Lower leg skin (tissue), 3 donors: ENCODE measurements around the gene PELI3.
"Not testable (repeated sequence)": the region's sequence is repeated elsewhere in the genome, so short reads cannot be mapped to it uniquely, and the experiment has no call there.

ENCODE experiments used
- POLR2A ChIP-seq, 2 donors: fragments of 450-650 bp; IDR thresholded peaks; one replicate each; pipeline ENCODE4 v1.6.1; 2016 to 2017; ENCODE audit warnings: antibody characterized with exemption in 2 of 2, mild to moderate bottlenecking in 1 of 2, moderate library complexity in 1 of 2
- TF ChIP-seq, protein P1 (sequence below), 3 donors: fragments of 450-650 bp; IDR thresholded peaks; one replicate each; pipeline ENCODE4 v1.5.1; 2016; ENCODE audit warnings: antibody characterized with exemption in 3 of 3, mild to moderate bottlenecking in 3 of 3, moderate library complexity in 2 of 3

DNA sequence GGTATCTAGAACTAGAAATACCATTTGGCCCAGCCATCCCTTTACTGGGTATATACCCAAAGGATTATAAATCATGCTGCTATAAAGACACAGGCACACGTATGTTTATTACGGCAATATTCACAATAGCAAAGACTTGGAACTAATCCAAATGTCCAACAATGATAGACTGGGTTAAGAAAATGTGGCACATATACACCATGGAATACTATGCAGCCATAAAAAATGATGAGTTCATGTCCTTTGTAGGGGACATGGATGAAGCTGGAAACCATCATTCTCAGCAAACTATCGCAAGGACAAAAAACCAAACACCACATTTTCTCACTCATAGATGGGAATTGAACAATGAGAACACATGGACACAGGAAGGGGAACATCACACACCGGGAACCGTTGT is 2.6 kb upstream of the PELI3 start:
- TF ChIP-seq POLR2A (IDR thresholded peaks at IDR 0.05) = not testable (repeated sequence)
- TF ChIP-seq, protein P1, sequence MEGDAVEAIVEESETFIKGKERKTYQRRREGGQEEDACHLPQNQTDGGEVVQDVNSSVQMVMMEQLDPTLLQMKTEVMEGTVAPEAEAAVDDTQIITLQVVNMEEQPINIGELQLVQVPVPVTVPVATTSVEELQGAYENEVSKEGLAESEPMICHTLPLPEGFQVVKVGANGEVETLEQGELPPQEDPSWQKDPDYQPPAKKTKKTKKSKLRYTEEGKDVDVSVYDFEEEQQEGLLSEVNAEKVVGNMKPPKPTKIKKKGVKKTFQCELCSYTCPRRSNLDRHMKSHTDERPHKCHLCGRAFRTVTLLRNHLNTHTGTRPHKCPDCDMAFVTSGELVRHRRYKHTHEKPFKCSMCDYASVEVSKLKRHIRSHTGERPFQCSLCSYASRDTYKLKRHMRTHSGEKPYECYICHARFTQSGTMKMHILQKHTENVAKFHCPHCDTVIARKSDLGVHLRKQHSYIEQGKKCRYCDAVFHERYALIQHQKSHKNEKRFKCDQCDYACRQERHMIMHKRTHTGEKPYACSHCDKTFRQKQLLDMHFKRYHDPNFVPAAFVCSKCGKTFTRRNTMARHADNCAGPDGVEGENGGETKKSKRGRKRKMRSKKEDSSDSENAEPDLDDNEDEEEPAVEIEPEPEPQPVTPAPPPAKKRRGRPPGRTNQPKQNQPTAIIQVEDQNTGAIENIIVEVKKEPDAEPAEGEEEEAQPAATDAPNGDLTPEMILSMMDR (IDR thresholded peaks at IDR 0.05) = not testable (repeated sequence)
